Endothelial cell of umbilical vein (primary cell): ENCODE data around the gene PGRMC1. TPM values are rescaled to one million over a fixed set of nuclear protein-coding genes. Genes with fewer than 3 reads are reported as not detected.

Source experiments
- BruUV-seq: library from RNA; stranded (reverse); fragments of 400-500 nt; replicated peaks from 2 replicates; lab custom pipeline; 2021; lab: Mats Ljungman, UMichigan
- CTCF ChIA-PET: fragments of 300-600, 350-600 bp; sonication (Branson Sonifier 250); formaldehyde crosslinking; loops from one replicate; lab custom pipeline; 2021; ENCODE audit warnings: antibody characterized with exemption, inconsistent platforms; lab: Charles Lee
- POLR2A ChIA-PET: fragments of 300-600, 350-600 bp; sonication (Branson Sonifier 250); formaldehyde crosslinking; loops from one replicate; lab custom pipeline; 2021; ENCODE audit warnings: antibody characterized with exemption, inconsistent platforms; lab: Charles Lee
- DNase-seq: peaks from one replicate; pipeline ENCODE4 v3.0.0-alpha.2; 2011; ENCODE audit warnings: low read depth, low spot score
- FAIRE-seq: peaks from 2 replicates; lab custom pipeline; 2011; peaks lifted over from hg19 to GRCh38; lab: Jason Lieb, UNC
- H2AFZ ChIP-seq: 2 replicates; pipeline ENCODE4 v1.6.0; 2012; ENCODE audit warnings: low read depth, low read length, control low read depth, inconsistent platforms
- H3K27ac ChIP-seq: 2 replicates; pipeline ENCODE4 v1.5.1; 2011; ENCODE audit warnings: low read depth, mild to moderate bottlenecking, control low read depth, low read length, moderate library complexity; ENCODE audit not compliant: insufficient read depth
- H3K27me3 ChIP-seq, 2 experiments: 2 replicates each; pipeline versions ENCODE4 v1.6.0 to v1.6.1; 2011; ENCODE audit warnings: low read length in 2 of 2, mixed read lengths in 1 of 2; ENCODE audit not compliant: control insufficient read depth in 2 of 2, insufficient read depth in 2 of 2
- H3K36me3 ChIP-seq, 2 experiments: 2 replicates in 1 of 2; 3 replicates in 1 of 2; pipeline ENCODE4 v1.5.1; 2011; ENCODE audit warnings: low read length in 2 of 2, mild to moderate bottlenecking in 1 of 2, moderate library complexity in 1 of 2; ENCODE audit not compliant: control insufficient read depth in 2 of 2, insufficient read depth in 2 of 2; ENCODE audit errors: extremely low read depth in 1 of 2
- H3K4me1 ChIP-seq: 3 replicates; pipeline ENCODE4 v1.5.1; 2011; ENCODE audit warnings: mild to moderate bottlenecking, low read length; ENCODE audit not compliant: control insufficient read depth, insufficient read depth; ENCODE audit errors: extremely low read depth
- H3K4me2 ChIP-seq: 2 replicates; pipeline ENCODE4 v1.6.1; 2011; ENCODE audit warnings: low read length, control low read depth, mixed read lengths; ENCODE audit not compliant: insufficient read depth
- H3K4me3 ChIP-seq, 3 experiments: fragments of 200-600 bp in 1 of 3; sonication (generic), shearing (Covaris generic) in 1 of 3; replicated peaks in 1 of 3; 2 replicates each; pipeline ENCODE4 v1.5.1; 2011 to 2016; ENCODE audit warnings: control low read depth in 3 of 3, low read length in 3 of 3, mild to moderate bottlenecking in 2 of 3, inconsistent platforms in 1 of 3, low read depth in 1 of 3, moderate library complexity in 1 of 3; ENCODE audit not compliant: insufficient read depth in 1 of 3
- H3K79me2 ChIP-seq: 2 replicates; pipeline ENCODE4 v1.6.0; 2012; ENCODE audit warnings: low read length, inconsistent platforms; ENCODE audit not compliant: control insufficient read depth, insufficient read depth
- H3K9ac ChIP-seq: replicated peaks from 2 replicates; pipeline ENCODE3; 2011; ENCODE audit warnings: low read length, control low read depth; ENCODE audit not compliant: insufficient read depth; ENCODE audit errors: extremely low read depth
- H3K9me1 ChIP-seq: replicated peaks from 3 replicates; pipeline ENCODE4 v1.6.0; 2011; ENCODE audit warnings: mild to moderate bottlenecking, low read length; ENCODE audit not compliant: control insufficient read depth, insufficient read depth; ENCODE audit errors: extremely low read depth
- H3K9me3 ChIP-seq: replicated peaks from 2 replicates; pipeline ENCODE4 v1.5.1; 2012; ENCODE audit warnings: low read length, inconsistent platforms; ENCODE audit not compliant: control insufficient read depth, insufficient read depth
- H4K20me1 ChIP-seq: replicated peaks from 2 replicates; pipeline ENCODE3; 2011; ENCODE audit warnings: mild to moderate bottlenecking, low read length; ENCODE audit not compliant: control insufficient read depth, insufficient read depth; ENCODE audit errors: extremely low read depth
- CTCF ChIP-seq, 2 donors: IDR thresholded peaks; 1 replicate in 1 of 2; 2 replicates in 1 of 2; pipeline ENCODE4 v1.5.1; 2011; ENCODE audit warnings: low read length in 2 of 2, mild to moderate bottlenecking in 2 of 2, moderate library complexity in 2 of 2, control low read depth in 1 of 2, inconsistent platforms in 1 of 2, low read depth in 1 of 2; ENCODE audit not compliant: insufficient read depth in 1 of 2; ENCODE audit errors: extremely low read depth in 1 of 2
- EZH2 ChIP-seq: IDR thresholded peaks from 2 replicates; pipeline ENCODE4 v1.6.1; 2012; ENCODE audit warnings: borderline replicate concordance, low read depth, mild to moderate bottlenecking, moderate library complexity, low read length, inconsistent platforms; ENCODE audit not compliant: severe bottlenecking
- FOS ChIP-seq: IDR thresholded peaks from 2 replicates; pipeline ENCODE4 v1.6.1; 2011; ENCODE audit warnings: mild to moderate bottlenecking, low read length, moderate library complexity, borderline replicate concordance; ENCODE audit not compliant: insufficient read depth
- GATA2 ChIP-seq: IDR thresholded peaks from 2 replicates; pipeline ENCODE4 v1.7.0; 2011; ENCODE audit warnings: low read depth, mild to moderate bottlenecking, moderate library complexity, mixed read lengths, low read length; ENCODE audit not compliant: insufficient read length, insufficient read depth
- JUN ChIP-seq: IDR thresholded peaks from 2 replicates; pipeline ENCODE4 v1.6.1; 2011; ENCODE audit warnings: borderline replicate concordance, low read depth; ENCODE audit not compliant: insufficient read length, insufficient read depth
- MAX ChIP-seq: IDR thresholded peaks from 2 replicates; pipeline ENCODE4 v1.6.1; 2011; ENCODE audit not compliant: insufficient read depth, insufficient read length
- MYC ChIP-seq: IDR thresholded peaks from one replicate; pipeline ENCODE4 v1.6.1; 2011; ENCODE audit warnings: mild to moderate bottlenecking, low read depth, low read length
- POLR2A ChIP-seq: IDR thresholded peaks from 2 replicates; pipeline ENCODE4 v1.6.1; 2012; ENCODE audit warnings: low read depth, mild to moderate bottlenecking, control low read depth, low read length
- POLR2AphosphoS5 ChIP-seq: IDR thresholded peaks from 2 replicates; pipeline ENCODE4 v1.6.1; 2012; ENCODE audit warnings: low read depth, mild to moderate bottlenecking, control low read depth, low read length, moderate library complexity; ENCODE audit not compliant: insufficient read depth
- dilution Hi-C: fragments of 300-500 bp; cut with MboI; formaldehyde crosslinking; loops from one replicate; pipeline ENCODE4 v1.15.0; 2019; ENCODE audit warnings: low sequenced_read_pairs; ENCODE audit not compliant: extremely low pct_ligation_motif_present
- intact Hi-C: fragments of 100-400 bp; cut with micrococcal nuclease; formaldehyde crosslinking; loops from one replicate; pipeline ENCODE4 v1.10.0; 2022
- polyA plus RNA-seq, 4 experiments: library from polyadenylated mRNA; depleted of rRNA in 3 of 4; stranded (reverse) in 3 of 4; unstranded in 1 of 4; fragments of >200 nt; gene quantifications; 2 replicates each; pipeline versions ENCODE4 v1.2.1 to v1.2.3, GENCODE V29; 2011 to 2012; ENCODE audit warnings: missing spikeins in 1 of 4
- total RNA-seq: library from RNA; stranded (reverse); gene quantifications from 2 replicates; pipeline ENCODE4 v1.2.3, GENCODE V29; 2021

PGRMC1 gene
- total and polyA plus RNA-seq, 2 donors (not counting 3 experiments of a cell fraction or from before 2014, with no cell fraction given): 37.4 to 61.8 TPM

- no peak for FAIRE-seq
- TF ChIP-seq FOS: no peak
- no peak for TF ChIP-seq POLR2AphosphoS5
- TF ChIP-seq CTCF (IDR thresholded peaks at IDR 0.05; ENCODE audit: extremely low read depth in 1 of 2, insufficient read depth in 1 of 2, low read depth in 1 of 2, low read length in 2 of 2): peak in 1 of 2 donors; percentile 18
- TF ChIP-seq JUN: no peak
Measured at GRCh38 chrX:119194621-119195020, 41.5 kb upstream of the PGRMC1 start.

GRCh38 chrX:119201570-119201969 lies 34.5 kb upstream of the PGRMC1 start:
- H3K27ac ChIP-seq: no peak overlapping the region
- no peak for TF ChIP-seq EZH2
- no peak for TF ChIP-seq POLR2A
- no peak for TF ChIP-seq MAX
- TF ChIP-seq POLR2AphosphoS5: no peak
- TF ChIP-seq FOS: no peak
- no peak for TF ChIP-seq MYC
- no peak for TF ChIP-seq GATA2
- no peak for TF ChIP-seq CTCF (IDR thresholded peaks at IDR 0.05; ENCODE audit: extremely low read depth in 1 of 2, insufficient read depth in 1 of 2, low read depth in 1 of 2, low read length in 2 of 2)
- TF ChIP-seq JUN: no peak
- H3K27me3 ChIP-seq: no peaks in the 10 kb centered on the region
- H3K9me3 ChIP-seq: no peaks in the 10 kb centered on the region
- DNase-seq (no peak), FAIRE-seq (no peak)
- H3K9ac ChIP-seq: no peak overlapping the region
- H3K4me1 ChIP-seq: no peaks in the 10 kb centered on the region
- BruUV-seq: no TSS peak
- no peaks in the 10 kb centered on the region for H4K20me1 ChIP-seq
- no peak overlapping the region for H2AFZ ChIP-seq
- H3K79me2 ChIP-seq: no peaks in the 10 kb centered on the region
- CTCF ChIA-PET: no interaction called here
- H3K36me3 ChIP-seq: no peaks in the 10 kb centered on the region
- no peaks in the 10 kb centered on the region for H3K9me1 ChIP-seq
- intact Hi-C loops: no loop called here
- no peak overlapping the region for H3K4me3 ChIP-seq
- H3K4me2 ChIP-seq: no peak overlapping the region
- POLR2A ChIA-PET: no interaction called here
- dilution Hi-C loops: no loop called here

More at GRCh38 chrX:119194621-119195020, 41.5 kb upstream of the PGRMC1 start:
- Histone ChIP-seq H2AFZ (no peak overlapping the region), H3K4me3 (no peak overlapping the region), H3K36me3 (no peaks in the 10 kb centered on the region), H3K79me2 (no peaks in the 10 kb centered on the region), H3K27me3 (no peaks in the 10 kb centered on the region), H3K9me3 (no peaks in the 10 kb centered on the region), H3K9ac (no peak overlapping the region), H3K27ac (no peak overlapping the region), H4K20me1 (no peaks in the 10 kb centered on the region), H3K9me1 (no peaks in the 10 kb centered on the region), H3K4me2 (no peak overlapping the region), H3K4me1 (no peaks in the 10 kb centered on the region)
- CTCF ChIA-PET: interaction anchor here (0.7 to 3.8 kb wide), 7 partner anchors 10 to 593 kb away, joined by 3 to 36 read pairs (median 4); no protein-coding TSS in a partner anchor
- intact Hi-C loops (loop anchor here (2.0 kb wide), 1 partner anchor 76 kb away; no protein-coding TSS in a partner anchor), dilution Hi-C loops (no loop called here)
- DNase-seq: peak; percentile 5
- POLR2A ChIA-PET: no interaction called here
- BruUV-seq: no TSS peak
